H1 (cell line): ENCODE data around the gene EFEMP2. TPM values are rescaled to one million over a fixed set of nuclear protein-coding genes. Genes with fewer than 3 reads are reported as not detected.

Source experiments
- CTCF ChIA-PET: fragments of 300-600 bp; sonication (Branson Sonifier 250); formaldehyde crosslinking; loops from one replicate; lab custom pipeline; 2021; ENCODE audit not compliant: partially characterized antibody; lab: Charles Lee
- POLR2A ChIA-PET: fragments of 300-600 bp; sonication (Branson Sonifier 250); formaldehyde crosslinking; loops from one replicate; lab custom pipeline; 2021; ENCODE audit warnings: inconsistent platforms; ENCODE audit not compliant: partially characterized antibody; lab: Charles Lee
- DNase-seq, 2 experiments: peaks; one replicate each; pipeline versions ENCODE4 v3.0.0 to v3.0.0-alpha.2; 2010 to 2022; ENCODE audit warnings: low spot score in 2 of 2, low read depth in 1 of 2, mixed read lengths in 1 of 2
- FAIRE-seq: peaks from 2 replicates; lab custom pipeline; 2011; peaks lifted over from hg19 to GRCh38; lab: Jason Lieb, UNC
- H2AFZ ChIP-seq: 2 replicates; pipeline ENCODE4 v1.8.1; 2012; ENCODE audit warnings: low read length, inconsistent platforms
- H2AK5ac ChIP-seq: 2 replicates; pipeline ENCODE4 v1.6.1; 2013; ENCODE audit warnings: low read depth, low read length
- H2BK120ac ChIP-seq: replicated peaks from 2 replicates; pipeline ENCODE3; 2013; ENCODE audit warnings: low read depth, low read length, inconsistent platforms
- H2BK12ac ChIP-seq: 2 replicates; pipeline ENCODE4 v1.6.1; 2013; ENCODE audit warnings: low read depth, low read length
- H2BK15ac ChIP-seq: 2 replicates; pipeline ENCODE4 v1.6.1; 2013; ENCODE audit warnings: low read length
- H2BK20ac ChIP-seq: 2 replicates; pipeline ENCODE4 v1.6.1; 2013; ENCODE audit warnings: low read length
- H2BK5ac ChIP-seq: 2 replicates; pipeline ENCODE4 v1.6.1; 2013; ENCODE audit warnings: low read depth, low read length
- H3K14ac ChIP-seq: 2 replicates; pipeline ENCODE4 v1.6.1; 2013; ENCODE audit warnings: inconsistent platforms; ENCODE audit not compliant: insufficient read length
- H3K18ac ChIP-seq: 2 replicates; pipeline ENCODE4 v1.6.1; 2013; ENCODE audit warnings: low read length; ENCODE audit errors: extremely low read depth
- H3K23ac ChIP-seq: 2 replicates; pipeline ENCODE4 v1.6.1; 2013; ENCODE audit warnings: inconsistent platforms; ENCODE audit not compliant: insufficient read length
- H3K23me2 ChIP-seq: 2 replicates; pipeline ENCODE4 v1.6.1; 2013; ENCODE audit warnings: low read depth, low read length
- H3K27ac ChIP-seq: 2 replicates; pipeline ENCODE4 v1.6.1; 2011; ENCODE audit warnings: low read depth, low read length, inconsistent platforms
- H3K27me3 ChIP-seq, 4 experiments: replicated peaks in 1 of 4; 1 replicate in 1 of 4; 2 replicates in 3 of 4; pipeline versions ENCODE4 v1.6.1 to v1.8.1; 2011 to 2013; ENCODE audit warnings: low read length in 3 of 4, mild to moderate bottlenecking in 3 of 4, inconsistent platforms in 2 of 4, mixed read lengths in 2 of 4, moderate library complexity in 1 of 4; ENCODE audit not compliant: control insufficient read depth in 3 of 4, insufficient read depth in 3 of 4; ENCODE audit errors: extremely low read depth in 1 of 4
- H3K36me3 ChIP-seq, 4 experiments: 2 replicates each; pipeline versions ENCODE4 v1.6.1 to v1.8.1; 2011 to 2013; ENCODE audit warnings: mild to moderate bottlenecking in 4 of 4, low read length in 3 of 4, moderate library complexity in 2 of 4, control low read depth in 1 of 4, inconsistent platforms in 1 of 4; ENCODE audit not compliant: insufficient read depth in 4 of 4, control insufficient read depth in 2 of 4
- H3K4ac ChIP-seq: replicated peaks from 2 replicates; pipeline ENCODE3; 2013; ENCODE audit warnings: low read length, low read depth, mixed read lengths, inconsistent platforms; ENCODE audit not compliant: insufficient read length
- H3K4me1 ChIP-seq, 4 experiments: replicated peaks in 1 of 4; 1 replicate in 1 of 4; 2 replicates in 3 of 4; pipeline versions ENCODE4 v1.6.1 to v1.8.1; 2011 to 2013; ENCODE audit warnings: low read length in 3 of 4, inconsistent platforms in 2 of 4, mixed read lengths in 1 of 4; ENCODE audit not compliant: insufficient read depth in 4 of 4, control insufficient read depth in 3 of 4
- H3K4me2 ChIP-seq, 2 experiments: 2 replicates each; pipeline versions ENCODE4 v1.6.1 to v1.8.1; 2011 to 2013; ENCODE audit warnings: low read depth in 2 of 2, low read length in 2 of 2, control low read depth in 1 of 2, inconsistent platforms in 1 of 2, mild to moderate bottlenecking in 1 of 2; ENCODE audit not compliant: insufficient read depth in 1 of 2
- H3K4me3 ChIP-seq, 4 experiments: fragments of 200-600, 300-600 bp in 1 of 4; sonication (generic), shearing (Covaris generic), sonication (Bioruptor Twin) in 1 of 4; 2 replicates each; pipeline versions ENCODE4 v1.5.1 to v1.8.1; 2011 to 2016; ENCODE audit warnings: low read length in 4 of 4, low read depth in 3 of 4, control low read depth in 2 of 4, inconsistent platforms in 2 of 4, mild to moderate bottlenecking in 2 of 4, mixed read lengths in 1 of 4, moderate library complexity in 1 of 4; ENCODE audit not compliant: insufficient read depth in 2 of 4; ENCODE audit errors: extremely low read depth in 1 of 4
- H3K56ac ChIP-seq: replicated peaks from 2 replicates; pipeline ENCODE3; 2013; ENCODE audit warnings: low read depth, mild to moderate bottlenecking, mixed read lengths, low read length, inconsistent platforms; ENCODE audit not compliant: insufficient read length
- H3K79me1 ChIP-seq: 2 replicates; pipeline ENCODE4 v1.6.1; 2013; ENCODE audit warnings: low read depth, low read length, control low read depth
- H3K79me2 ChIP-seq, 2 experiments: 2 replicates each; pipeline versions ENCODE4 v1.6.1 to v1.8.1; 2012 to 2013; ENCODE audit warnings: low read length in 2 of 2, mild to moderate bottlenecking in 2 of 2, inconsistent platforms in 1 of 2; ENCODE audit not compliant: insufficient read depth in 2 of 2, control insufficient read depth in 1 of 2
- H3K9ac ChIP-seq, 4 experiments: replicated peaks in 1 of 4; 1 replicate in 1 of 4; 2 replicates in 3 of 4; pipeline versions ENCODE4 v1.6.1 to v1.8.1; 2011 to 2013; ENCODE audit warnings: low read depth in 3 of 4, low read length in 3 of 4, control low read depth in 2 of 4, mild to moderate bottlenecking in 2 of 4, moderate library complexity in 2 of 4, inconsistent platforms in 1 of 4; ENCODE audit errors: extremely low read depth in 1 of 4
- H3K9me3 ChIP-seq, 2 experiments: 2 replicates each; pipeline versions ENCODE4 v1.6.1 to v1.8.1; 2012 to 2013; ENCODE audit warnings: mild to moderate bottlenecking in 2 of 2, moderate library complexity in 2 of 2, control low read depth in 1 of 2, inconsistent platforms in 1 of 2, low read depth in 1 of 2, low read length in 1 of 2, mixed read lengths in 1 of 2; ENCODE audit not compliant: insufficient read depth in 2 of 2
- H4K20me1 ChIP-seq, 2 experiments: replicated peaks in 1 of 2; 2 replicates each; pipeline versions ENCODE3 to v1.8.1; 2011 to 2013; ENCODE audit warnings: inconsistent platforms in 2 of 2, low read length in 2 of 2, mild to moderate bottlenecking in 1 of 2; ENCODE audit not compliant: insufficient read depth in 2 of 2, control insufficient read depth in 1 of 2
- H4K5ac ChIP-seq: 2 replicates; pipeline ENCODE4 v1.6.1; 2013; ENCODE audit warnings: low read length, low read depth, mixed read lengths, inconsistent platforms; ENCODE audit not compliant: insufficient read length
- H4K8ac ChIP-seq: 2 replicates; pipeline ENCODE4 v1.8.0; 2013; ENCODE audit warnings: mild to moderate bottlenecking, moderate library complexity, low read length, inconsistent platforms; ENCODE audit not compliant: insufficient read depth; ENCODE audit errors: extremely low read depth
- H4K91ac ChIP-seq: replicated peaks from 2 replicates; pipeline ENCODE3; 2013; ENCODE audit warnings: low read length, mixed read lengths, inconsistent platforms; ENCODE audit not compliant: insufficient read length
- BCL11A ChIP-seq, 2 experiments: IDR thresholded peaks; one replicate each; pipeline ENCODE4 v1.6.1; 2011; ENCODE audit warnings: low read depth in 2 of 2, low read length in 2 of 2, mild to moderate bottlenecking in 2 of 2
- GABPA ChIP-seq: IDR thresholded peaks from 2 replicates; pipeline ENCODE4 v1.6.1; 2011; ENCODE audit warnings: mild to moderate bottlenecking, low read length, moderate library complexity, borderline replicate concordance; ENCODE audit not compliant: insufficient read depth
- MAX ChIP-seq: IDR thresholded peaks from 2 replicates; pipeline ENCODE4 v1.6.1; 2012; ENCODE audit warnings: inconsistent platforms
- POLR2A ChIP-seq, 2 experiments: IDR thresholded peaks; 1 replicate in 1 of 2; 2 replicates in 1 of 2; pipeline ENCODE4 v1.6.1; 2011; ENCODE audit warnings: low read depth in 2 of 2, low read length in 2 of 2, mild to moderate bottlenecking in 2 of 2; ENCODE audit errors: control extremely low read depth in 1 of 2
- POLR2AphosphoS5 ChIP-seq: IDR thresholded peaks from 2 replicates; pipeline ENCODE4 v1.6.1; 2011; ENCODE audit warnings: low read depth, low read length
- WGBS, 2 experiments: shearing (Covaris generic) in 1 of 2; methylation state at CpG; one replicate each; pipeline versions ENCODE4 v1.1.6 to v1.1.7; 2013 to 2015; ENCODE audit warnings: low lambda C conversion rate in 2 of 2, mixed read lengths in 2 of 2, inconsistent platforms in 1 of 2, low coverage in 1 of 2, missing lambda C conversion rate in 1 of 2; ENCODE audit not compliant: insufficient replicate concordance in 2 of 2, insufficient coverage in 1 of 2, insufficient read length in 1 of 2; ENCODE audit errors: extremely low coverage in 1 of 2, missing lambda C conversion rate in 1 of 2; 5-methylcytosine and 5-hydroxymethylcytosine counted together
- polyA plus RNA-seq, 7 experiments: library from polyadenylated mRNA; depleted of rRNA in 3 of 7; stranded (reverse) in 5 of 7; unstranded in 2 of 7; fragments of >200 nt in 5 of 7; fragments of 200-250 nt in 2 of 7; gene quantifications; 1 replicate in 5 of 7; 2 replicates in 1 of 7; 4 replicates in 1 of 7; pipeline versions ENCODE4 v1.2.1 to v1.2.3, GENCODE V29; 2011 to 2013; ENCODE audit warnings: missing spikeins in 2 of 7, mixed read lengths in 2 of 7
- total RNA-seq: library from RNA; stranded (reverse); fragmentation: NEBNext Ultra II Directional; extraction: Animal tissue kit (Norgen Biotek cat#: 25700); gene quantifications from 2 replicates; pipeline ENCODE4 v1.2.1, GENCODE V29; 2021

The EFEMP2 gene
- total and polyA plus RNA-seq, 2 of the 8 experiments (the other 6 are each of a cell fraction or from before 2014, with no cell fraction given), result 8.8 to 17.2 TPM

- Histone ChIP-seq H3K9ac (no peak overlapping the region; a peak in 1 of 7 replicates), H3K14ac (no peak overlapping the region), H4K8ac (no peak overlapping the region), H3K4me2 (peak overlapping the region; percentile 83 to 84; a peak in 3 of 4 replicates), H2BK12ac (no peak overlapping the region), H2AK5ac (no peak overlapping the region), H2BK5ac (no peak overlapping the region), H3K4me3 (peak overlapping the region; percentile 86 to 96 (median 91); a peak in 7 of 8 replicates), H3K23ac (no peak overlapping the region), H3K36me3 (peaks cover 17 to 34% (median 31%) of the 10 kb centered on the region in 4 experiments), H2AFZ (no peak overlapping the region), H4K91ac (no peak overlapping the region), H3K23me2 (peaks cover 13% of the 10 kb centered on the region), H3K18ac (no peak overlapping the region), H3K56ac (no peak overlapping the region), H2BK120ac (no peak overlapping the region), H3K27ac (no peak overlapping the region), H2BK15ac (no peak overlapping the region), H4K5ac (no peak overlapping the region), H2BK20ac (no peak overlapping the region), H3K27me3 (no peaks in the 10 kb centered on the region), H3K4ac (no peak overlapping the region), H4K20me1 (peaks cover 29 to 30% of the 10 kb centered on the region in 2 experiments), H3K9me3 (peaks cover 4 to 8% of the 10 kb centered on the region in 2 experiments; a peak in 2 of 4 replicates), H3K79me2 (peaks cover 15 to 36% of the 10 kb centered on the region in 2 experiments), H3K79me1 (peaks cover 20% of the 10 kb centered on the region), H3K4me1 (peaks cover 0 to 9% (median under 1%) of the 10 kb centered on the region in 4 experiments; a peak in 4 of 7 replicates)
- 99% methylated on average over 14 of the region's 15 CpGs; no CpG with 5 or more reads in 1 of the 2 experiments for WGBS, 2 experiments
- POLR2A ChIA-PET, result interaction anchor here (0.5 to 39.7 kb wide), 5 partner anchors 0 to 356 kb away, joined by 3 to 1071 read pairs (median 4); partner anchors contain the start of genes CCDC85B, CFL1, CTSW and EFEMP2
- TF ChIP-seq GABPA, result no peak
- peak; percentile 61 for TF ChIP-seq POLR2AphosphoS5
- TF ChIP-seq MAX, result no peak
- no peak for TF ChIP-seq BCL11A (IDR thresholded peaks at IDR 0.05; ENCODE audit: low read depth in 2 of 2, low read length in 2 of 2)
- TF ChIP-seq POLR2A (IDR thresholded peaks at IDR 0.05; ENCODE audit: control extremely low read depth in 1 of 2, low read depth in 2 of 2, low read length in 2 of 2), result peak in 1 of 2 experiments; percentile 22; a peak in 2 of 3 replicates
- FAIRE-seq, result no peak
- DNase-seq, result no peak
- CTCF ChIA-PET, result interaction anchor here (2.2 to 8.6 kb wide), 2 partner anchors 14 to 29 kb away, joined by 8 to 71 read pairs; partner anchors contain the start of gene EFEMP2
Measured at GRCh38 chr11:65855927-65856363, 16.7 kb downstream of the EFEMP2 start.
